HG02763 (cell line): Measurements from ENCODE around the gene MRPL51.
"Not testable (repeated sequence)": the region's sequence is repeated elsewhere in the genome, so short reads cannot be mapped to it uniquely, and the experiment has no call there.

Source experiments
- ATAC-seq: cut with Tn5 transposase; IDR thresholded peaks from one replicate; pipeline ENCODE4 v1.9.1; 2021; ENCODE audit warnings: mild to moderate bottlenecking, moderate library complexity; ENCODE audit not compliant: unreplicated experiment

MRPL51 gene

GRCh38 chr12:6489449-6489848 is 3.6 kb downstream of the MRPL51 start:
- no peak for ATAC-seq

- no peak for ATAC-seq
These were observed 4.8 kb downstream of the MRPL51 start for GRCh38 chr12:6488240-6488639.

- no peak for ATAC-seq
These were observed 14.6 kb downstream of the MRPL51 start for GRCh38 chr12:6478416-6478815.

GRCh38 chr12:6477601-6478377 is 15.3 kb downstream of the MRPL51 start:
- ATAC-seq, result not testable (repeated sequence)

- ATAC-seq, result no peak
These were observed 16.6 kb downstream of the MRPL51 start for GRCh38 chr12:6476489-6476888.

- ATAC-seq, result not testable (repeated sequence)
These were observed 17.7 kb downstream of the MRPL51 start for GRCh38 chr12:6475233-6475975.

GRCh38 chr12:6472491-6472890 is 20.6 kb downstream of the MRPL51 start:
- no peak for ATAC-seq

GRCh38 chr12:6471989-6472360 is 21.1 kb downstream of the MRPL51 start:
- ATAC-seq, result no peak

- ATAC-seq, result peak; percentile 87
These were observed 22.5 kb downstream of the MRPL51 start, which contains the start of gene VAMP1 for GRCh38 chr12:6470375-6471163. TSS of gene VAMP1 (minus strand) at chr12:6470677. CDS start at chr12:6470531, 146 bp downstream.

- ATAC-seq, result no peak
These were observed 23.3 kb downstream of the MRPL51 start for GRCh38 chr12:6469609-6470374.

- ATAC-seq, result no peak
These were observed 24.0 kb downstream of the MRPL51 start for GRCh38 chr12:6469092-6469491.

- ATAC-seq, result no peak
These were observed 24.8 kb downstream of the MRPL51 start for GRCh38 chr12:6468283-6468575.

GRCh38 chr12:6467571-6468282 is 25.3 kb downstream of the MRPL51 start:
- ATAC-seq, result not testable (repeated sequence)

GRCh38 chr12:6466751-6467150 is 26.3 kb downstream of the MRPL51 start:
- ATAC-seq, result not testable (repeated sequence)

- no peak for ATAC-seq
These were observed 26.9 kb downstream of the MRPL51 start for GRCh38 chr12:6466184-6466573.

- ATAC-seq, result no peak
These were observed 27.4 kb downstream of the MRPL51 start for GRCh38 chr12:6465467-6466183.

GRCh38 chr12:6464531-6464930 is 28.5 kb downstream of the MRPL51 start:
- no peak for ATAC-seq

- ATAC-seq, result no peak
These were observed 29.2 kb downstream of the MRPL51 start for GRCh38 chr12:6463858-6464257.

GRCh38 chr12:6463216-6463615 is 29.8 kb downstream of the MRPL51 start:
- ATAC-seq, result no peak
